ENCODE measurements around the gene PARP16.

DNA sequence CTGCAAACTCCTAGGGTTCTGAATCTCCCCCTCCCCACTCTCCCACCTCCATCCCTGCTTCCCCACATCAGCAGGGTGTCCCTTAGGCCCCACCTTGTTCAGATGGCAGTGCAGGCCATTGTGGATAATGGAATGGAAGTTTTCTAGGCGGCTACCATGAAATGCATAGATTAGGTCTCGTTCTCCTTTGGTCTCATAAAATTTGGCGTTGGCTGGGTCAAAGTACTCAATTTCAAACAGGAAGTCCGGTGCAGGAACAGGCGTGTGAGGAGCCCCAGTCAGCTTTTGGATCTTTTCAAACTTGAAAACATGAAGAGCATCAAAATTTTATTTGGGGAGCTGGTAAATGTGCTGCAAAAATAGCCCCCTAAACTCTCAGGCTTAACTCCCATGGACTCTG, 20.2 kb downstream of the PARP16 start:
- TF ChIP-seq POLR2AphosphoS5 (IDR thresholded peaks at IDR 0.05), result no peak
- no peak for TF ChIP-seq EP300 (IDR thresholded peaks at IDR 0.05)
- TF ChIP-seq, protein P1, sequence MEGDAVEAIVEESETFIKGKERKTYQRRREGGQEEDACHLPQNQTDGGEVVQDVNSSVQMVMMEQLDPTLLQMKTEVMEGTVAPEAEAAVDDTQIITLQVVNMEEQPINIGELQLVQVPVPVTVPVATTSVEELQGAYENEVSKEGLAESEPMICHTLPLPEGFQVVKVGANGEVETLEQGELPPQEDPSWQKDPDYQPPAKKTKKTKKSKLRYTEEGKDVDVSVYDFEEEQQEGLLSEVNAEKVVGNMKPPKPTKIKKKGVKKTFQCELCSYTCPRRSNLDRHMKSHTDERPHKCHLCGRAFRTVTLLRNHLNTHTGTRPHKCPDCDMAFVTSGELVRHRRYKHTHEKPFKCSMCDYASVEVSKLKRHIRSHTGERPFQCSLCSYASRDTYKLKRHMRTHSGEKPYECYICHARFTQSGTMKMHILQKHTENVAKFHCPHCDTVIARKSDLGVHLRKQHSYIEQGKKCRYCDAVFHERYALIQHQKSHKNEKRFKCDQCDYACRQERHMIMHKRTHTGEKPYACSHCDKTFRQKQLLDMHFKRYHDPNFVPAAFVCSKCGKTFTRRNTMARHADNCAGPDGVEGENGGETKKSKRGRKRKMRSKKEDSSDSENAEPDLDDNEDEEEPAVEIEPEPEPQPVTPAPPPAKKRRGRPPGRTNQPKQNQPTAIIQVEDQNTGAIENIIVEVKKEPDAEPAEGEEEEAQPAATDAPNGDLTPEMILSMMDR (IDR thresholded peaks at IDR 0.05), result no peak
- no peak for TF ChIP-seq POLR2A (IDR thresholded peaks at IDR 0.05)
